SU-DHL-6 (cell line): Measurements from ENCODE around the gene CNN3.

Experiments used
- EZH2phosphoT487 ChIP-seq: fragments of 200-600 bp; sonication (generic), shearing (Covaris generic); conservative IDR thresholded peaks from 2 replicates; pipeline ENCODE4 v1.6.1; 2018; ENCODE audit warnings: mild to moderate bottlenecking, antibody characterized with exemption, low read length, moderate library complexity, mixed read lengths
- TF ChIP-seq, protein P1 (sequence below): fragments of 200-600 bp; sonication (generic); IDR thresholded peaks from one replicate; pipeline ENCODE4 v1.5.1; 2017; ENCODE audit warnings: antibody characterized with exemption, mild to moderate bottlenecking, low read length, moderate library complexity; ENCODE audit not compliant: insufficient read depth, poor library complexity, severe bottlenecking

DNA sequence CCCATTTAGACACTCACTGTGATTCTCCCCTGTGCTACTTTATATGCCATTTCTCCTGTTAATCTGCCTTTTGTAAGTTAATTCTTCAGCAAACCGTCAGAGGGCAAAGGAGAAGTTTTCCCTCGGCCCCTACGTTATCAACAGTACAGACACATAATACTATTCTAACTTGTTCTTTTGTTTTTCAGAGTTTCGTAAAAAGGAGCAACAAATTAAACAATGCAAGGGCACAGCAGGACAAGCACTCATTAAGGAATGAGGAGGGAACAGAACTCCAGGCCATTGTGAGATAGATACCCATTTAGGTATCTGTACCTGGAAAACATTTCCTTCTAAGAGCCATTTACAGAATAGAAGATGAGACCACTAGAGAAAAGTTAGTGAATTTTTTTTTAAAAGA, 32.3 kb downstream of the CNN3 start:
- TF ChIP-seq, protein P1, sequence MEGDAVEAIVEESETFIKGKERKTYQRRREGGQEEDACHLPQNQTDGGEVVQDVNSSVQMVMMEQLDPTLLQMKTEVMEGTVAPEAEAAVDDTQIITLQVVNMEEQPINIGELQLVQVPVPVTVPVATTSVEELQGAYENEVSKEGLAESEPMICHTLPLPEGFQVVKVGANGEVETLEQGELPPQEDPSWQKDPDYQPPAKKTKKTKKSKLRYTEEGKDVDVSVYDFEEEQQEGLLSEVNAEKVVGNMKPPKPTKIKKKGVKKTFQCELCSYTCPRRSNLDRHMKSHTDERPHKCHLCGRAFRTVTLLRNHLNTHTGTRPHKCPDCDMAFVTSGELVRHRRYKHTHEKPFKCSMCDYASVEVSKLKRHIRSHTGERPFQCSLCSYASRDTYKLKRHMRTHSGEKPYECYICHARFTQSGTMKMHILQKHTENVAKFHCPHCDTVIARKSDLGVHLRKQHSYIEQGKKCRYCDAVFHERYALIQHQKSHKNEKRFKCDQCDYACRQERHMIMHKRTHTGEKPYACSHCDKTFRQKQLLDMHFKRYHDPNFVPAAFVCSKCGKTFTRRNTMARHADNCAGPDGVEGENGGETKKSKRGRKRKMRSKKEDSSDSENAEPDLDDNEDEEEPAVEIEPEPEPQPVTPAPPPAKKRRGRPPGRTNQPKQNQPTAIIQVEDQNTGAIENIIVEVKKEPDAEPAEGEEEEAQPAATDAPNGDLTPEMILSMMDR, result no peak
- TF ChIP-seq EZH2phosphoT487, result no peak
